ENCODE measurements around the gene LGALS16.

GRCh38 chr19:39613597-39613996 lies 42.1 kb upstream of the LGALS16 start:
- TF ChIP-seq CTCF (IDR thresholded peaks at IDR 0.05) (no peak), POLR2A (IDR thresholded peaks at IDR 0.05) (no peak)

All from esophagus squamous epithelium (tissue), 4 donors.